Retinal pigment epithelial cell (primary cell): ENCODE data around the gene NDUFS3.

Experiments
- DNase-seq: peaks from one replicate; pipeline ENCODE4 v3.0.0-alpha.2; 2010; ENCODE audit warnings: low read depth
- H3K4me3 ChIP-seq: 2 replicates; pipeline ENCODE4 v1.5.1; 2011; ENCODE audit warnings: mild to moderate bottlenecking, low read length, control low read depth, moderate library complexity
- TF ChIP-seq, protein P1 (sequence below): conservative IDR thresholded peaks from 2 replicates; pipeline ENCODE4 v1.5.1; 2011; ENCODE audit warnings: low read depth, low read length, control low read depth, inconsistent platforms

Gene NDUFS3

GRCh38 chr11:47620836-47621378 lies 42.0 kb downstream of the NDUFS3 start:
- TF ChIP-seq, protein P1, sequence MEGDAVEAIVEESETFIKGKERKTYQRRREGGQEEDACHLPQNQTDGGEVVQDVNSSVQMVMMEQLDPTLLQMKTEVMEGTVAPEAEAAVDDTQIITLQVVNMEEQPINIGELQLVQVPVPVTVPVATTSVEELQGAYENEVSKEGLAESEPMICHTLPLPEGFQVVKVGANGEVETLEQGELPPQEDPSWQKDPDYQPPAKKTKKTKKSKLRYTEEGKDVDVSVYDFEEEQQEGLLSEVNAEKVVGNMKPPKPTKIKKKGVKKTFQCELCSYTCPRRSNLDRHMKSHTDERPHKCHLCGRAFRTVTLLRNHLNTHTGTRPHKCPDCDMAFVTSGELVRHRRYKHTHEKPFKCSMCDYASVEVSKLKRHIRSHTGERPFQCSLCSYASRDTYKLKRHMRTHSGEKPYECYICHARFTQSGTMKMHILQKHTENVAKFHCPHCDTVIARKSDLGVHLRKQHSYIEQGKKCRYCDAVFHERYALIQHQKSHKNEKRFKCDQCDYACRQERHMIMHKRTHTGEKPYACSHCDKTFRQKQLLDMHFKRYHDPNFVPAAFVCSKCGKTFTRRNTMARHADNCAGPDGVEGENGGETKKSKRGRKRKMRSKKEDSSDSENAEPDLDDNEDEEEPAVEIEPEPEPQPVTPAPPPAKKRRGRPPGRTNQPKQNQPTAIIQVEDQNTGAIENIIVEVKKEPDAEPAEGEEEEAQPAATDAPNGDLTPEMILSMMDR: no peak
- no peak overlapping the region for H3K4me3 ChIP-seq
- DNase-seq: no peak

DNA sequence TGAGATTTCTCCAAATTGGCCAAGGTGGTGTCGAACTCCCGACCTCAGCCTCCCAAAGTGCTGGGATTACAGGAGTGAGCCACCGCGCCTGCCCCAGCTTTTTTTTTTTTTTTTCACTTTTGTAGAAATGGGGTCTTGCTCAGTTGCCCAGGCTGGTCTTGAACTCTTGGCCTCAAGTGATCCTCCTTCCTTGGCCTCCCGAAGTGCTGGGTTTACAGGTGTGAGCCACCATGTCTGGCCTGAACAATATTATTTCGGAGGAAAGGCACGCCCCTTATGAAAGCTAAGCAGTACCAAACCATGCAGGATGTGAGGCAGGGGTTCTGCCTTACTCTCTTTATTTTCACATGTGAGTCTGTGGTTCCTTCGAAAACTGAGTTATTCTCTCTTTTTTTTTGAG lies 47.4 kb downstream of the NDUFS3 start:
- no peak for DNase-seq
- TF ChIP-seq, protein P1: no peak
- H3K4me3 ChIP-seq: no peak overlapping the region

DNA sequence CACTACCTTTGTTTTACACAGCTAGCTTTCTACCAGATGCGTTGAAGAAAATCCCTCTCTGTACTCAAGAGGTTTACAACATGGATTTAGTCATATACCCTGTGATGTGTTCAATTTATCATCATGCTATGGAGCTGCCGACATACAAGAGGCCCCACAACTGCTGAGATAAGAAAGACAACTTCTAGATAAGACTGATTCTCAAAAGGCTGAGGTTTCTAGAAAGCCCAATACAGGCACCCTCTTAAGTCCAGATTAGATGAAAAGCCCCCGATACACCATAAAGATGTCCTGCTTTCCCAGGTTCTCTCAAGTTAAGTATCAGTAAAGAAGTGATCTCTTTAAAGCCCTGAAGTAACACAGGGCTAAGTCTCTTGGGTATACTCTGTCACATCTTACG lies 49.2 kb downstream of the NDUFS3 start:
- H3K4me3 ChIP-seq: no peak overlapping the region
- TF ChIP-seq, protein P1: no peak

GRCh38 chr11:47631473-47631872 lies 52.6 kb downstream of the NDUFS3 start:
- DNase-seq: no peak
- H3K4me3 ChIP-seq: no peak overlapping the region
- TF ChIP-seq, protein P1: no peak

More for the DNA sequence above, 49.2 kb downstream of the NDUFS3 start:
- no peak for DNase-seq
